Measurements from ENCODE around the gene LRBA.

LRBA gene

DNA sequence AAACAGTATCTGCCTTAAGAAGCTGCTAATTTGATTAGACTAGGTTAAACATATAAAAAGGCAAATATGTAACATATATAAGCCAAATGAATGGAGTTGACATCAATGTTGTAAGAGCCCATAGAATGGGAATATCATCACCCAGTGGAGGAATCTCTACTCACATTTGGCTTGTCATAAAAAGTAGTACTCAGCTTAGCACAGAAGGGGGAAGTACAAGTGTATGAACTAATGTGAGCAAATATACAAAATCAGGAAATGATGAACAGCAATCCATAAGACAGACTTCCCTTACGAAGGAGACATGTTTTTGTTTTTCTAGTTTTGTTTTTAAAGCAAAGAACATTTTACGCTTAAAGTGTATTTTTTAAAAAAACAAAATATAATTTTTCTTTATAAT, 358.2 kb downstream of the LRBA start:
- no peak for DNase-seq (ENCODE audit: low read depth)

DNA sequence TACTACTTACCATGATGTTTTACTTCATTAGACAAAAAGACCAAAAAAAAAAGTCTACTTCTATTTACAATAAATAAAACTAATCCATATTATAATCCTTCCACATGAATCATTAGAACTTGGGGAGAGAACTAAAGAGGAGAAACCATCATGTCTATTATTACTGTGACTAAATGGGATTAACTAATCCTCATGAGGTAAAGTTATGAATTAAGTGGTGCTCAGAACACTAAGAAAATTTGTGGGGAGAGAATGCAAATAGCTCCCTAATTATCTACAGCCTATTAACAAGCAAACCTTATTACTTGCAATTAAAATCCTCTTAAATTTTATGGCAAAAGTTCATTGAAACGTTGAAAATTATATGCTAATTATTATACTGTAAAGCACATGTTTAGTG, 364.3 kb downstream of the LRBA start:
- TF ChIP-seq, protein P1, sequence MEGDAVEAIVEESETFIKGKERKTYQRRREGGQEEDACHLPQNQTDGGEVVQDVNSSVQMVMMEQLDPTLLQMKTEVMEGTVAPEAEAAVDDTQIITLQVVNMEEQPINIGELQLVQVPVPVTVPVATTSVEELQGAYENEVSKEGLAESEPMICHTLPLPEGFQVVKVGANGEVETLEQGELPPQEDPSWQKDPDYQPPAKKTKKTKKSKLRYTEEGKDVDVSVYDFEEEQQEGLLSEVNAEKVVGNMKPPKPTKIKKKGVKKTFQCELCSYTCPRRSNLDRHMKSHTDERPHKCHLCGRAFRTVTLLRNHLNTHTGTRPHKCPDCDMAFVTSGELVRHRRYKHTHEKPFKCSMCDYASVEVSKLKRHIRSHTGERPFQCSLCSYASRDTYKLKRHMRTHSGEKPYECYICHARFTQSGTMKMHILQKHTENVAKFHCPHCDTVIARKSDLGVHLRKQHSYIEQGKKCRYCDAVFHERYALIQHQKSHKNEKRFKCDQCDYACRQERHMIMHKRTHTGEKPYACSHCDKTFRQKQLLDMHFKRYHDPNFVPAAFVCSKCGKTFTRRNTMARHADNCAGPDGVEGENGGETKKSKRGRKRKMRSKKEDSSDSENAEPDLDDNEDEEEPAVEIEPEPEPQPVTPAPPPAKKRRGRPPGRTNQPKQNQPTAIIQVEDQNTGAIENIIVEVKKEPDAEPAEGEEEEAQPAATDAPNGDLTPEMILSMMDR (IDR thresholded peaks at IDR 0.05; ENCODE audit: insufficient read depth, low read depth, low read length, missing control alignments), result no peak
- no peak overlapping the region for H3K4me3 ChIP-seq (ENCODE audit: low read depth, low read length)
- no peak for DNase-seq (ENCODE audit: low read depth)

More for the DNA sequence above, 358.2 kb downstream of the LRBA start:
- no peak overlapping the region for H3K4me3 ChIP-seq (ENCODE audit: low read depth, low read length)
- TF ChIP-seq, protein P1 (IDR thresholded peaks at IDR 0.05; ENCODE audit: insufficient read depth, low read depth, low read length, missing control alignments), result no peak

DNA sequence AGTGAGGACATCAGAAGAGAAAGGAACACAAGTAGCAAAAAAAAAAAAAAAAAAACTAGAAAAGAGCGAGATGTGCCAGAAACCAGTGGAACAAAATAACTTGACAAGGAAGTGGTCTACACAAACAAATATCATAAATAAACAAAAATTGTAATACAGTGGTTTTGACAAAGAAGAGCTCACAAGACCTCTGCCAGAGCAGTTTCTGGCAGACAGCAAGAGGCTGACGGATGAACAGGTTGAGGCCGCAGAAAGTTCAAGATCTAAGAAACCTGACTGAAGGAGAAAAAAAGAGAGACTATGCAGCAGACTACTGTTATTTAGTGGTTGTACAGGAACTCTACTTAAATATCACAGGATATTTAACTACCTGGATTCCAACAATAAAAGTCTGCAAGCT, 367.0 kb downstream of the LRBA start:
- DNase-seq (ENCODE audit: low read depth), result no peak
- no peak overlapping the region for H3K4me3 ChIP-seq (ENCODE audit: low read depth, low read length)
- TF ChIP-seq, protein P1 (IDR thresholded peaks at IDR 0.05; ENCODE audit: insufficient read depth, low read depth, low read length, missing control alignments), result no peak

DNA sequence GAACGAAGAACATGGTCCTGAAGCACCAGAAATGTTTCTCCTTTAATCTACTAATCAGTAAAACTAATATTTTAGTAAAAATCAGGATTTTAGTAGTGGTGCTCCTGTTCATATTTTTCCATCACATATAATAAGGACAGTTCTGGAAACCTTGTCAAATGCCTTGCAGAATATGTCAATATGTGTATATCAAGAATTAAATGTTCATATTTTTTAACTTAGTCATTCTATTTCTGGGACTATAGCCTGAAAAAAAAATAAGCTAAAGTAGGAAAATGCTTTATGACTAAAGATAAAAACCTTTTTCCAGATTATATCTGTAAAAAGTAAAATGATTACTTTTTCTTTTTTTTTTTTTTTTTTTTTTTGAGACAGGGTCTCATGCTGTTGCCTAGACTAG, 368.1 kb downstream of the LRBA start:
- no peak overlapping the region for H3K4me3 ChIP-seq (ENCODE audit: low read depth, low read length)
- no peak for DNase-seq (ENCODE audit: low read depth)

DNA sequence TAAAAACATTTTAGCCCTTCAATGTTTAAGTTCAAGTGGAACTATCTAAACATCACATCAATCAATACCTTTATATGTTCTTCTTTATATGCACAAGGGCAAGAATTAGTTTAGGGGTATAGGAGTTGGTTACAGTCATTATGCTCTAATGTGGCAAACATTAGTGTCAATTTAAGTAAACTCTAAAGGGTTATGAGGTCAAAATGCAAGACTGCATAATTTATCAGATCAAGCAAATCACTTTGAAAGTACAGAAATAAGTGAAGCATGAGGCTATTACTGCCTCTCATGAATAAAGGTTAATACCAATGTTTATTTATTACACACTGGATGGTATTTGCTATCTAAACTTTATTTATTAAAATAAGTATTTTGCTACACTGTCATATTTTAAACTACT, 373.5 kb downstream of the LRBA start:
- TF ChIP-seq, protein P1 (IDR thresholded peaks at IDR 0.05; ENCODE audit: insufficient read depth, low read depth, low read length, missing control alignments), result no peak
- no peak for DNase-seq (ENCODE audit: low read depth)
- no peak overlapping the region for H3K4me3 ChIP-seq (ENCODE audit: low read depth, low read length)

More for the DNA sequence above, 368.1 kb downstream of the LRBA start:
- TF ChIP-seq, protein P1 (IDR thresholded peaks at IDR 0.05; ENCODE audit: insufficient read depth, low read depth, low read length, missing control alignments), result no peak

DNA sequence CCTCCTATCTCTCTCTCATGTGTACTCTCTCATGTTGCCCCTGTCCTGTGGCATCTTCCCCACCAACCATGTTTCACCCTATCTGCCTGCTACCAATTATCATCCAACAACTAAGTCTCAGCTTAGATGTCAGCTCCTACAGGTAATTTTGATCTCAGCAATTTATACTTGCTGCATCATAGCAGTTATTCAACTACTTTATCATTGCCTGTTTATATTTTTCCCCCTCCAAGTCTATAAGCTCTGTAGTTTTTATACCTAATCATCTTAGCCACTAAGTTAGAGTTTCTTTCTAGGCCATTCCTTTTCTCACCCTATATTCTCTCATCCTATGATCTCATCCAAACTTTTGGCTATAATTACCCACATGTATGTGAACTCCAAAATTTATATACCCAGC, 382.4 kb downstream of the LRBA start:
- H3K4me3 ChIP-seq (ENCODE audit: low read depth, low read length), result no peak overlapping the region
- TF ChIP-seq, protein P1 (IDR thresholded peaks at IDR 0.05; ENCODE audit: insufficient read depth, low read depth, low read length, missing control alignments), result no peak
- no peak for DNase-seq (ENCODE audit: low read depth)

DNA sequence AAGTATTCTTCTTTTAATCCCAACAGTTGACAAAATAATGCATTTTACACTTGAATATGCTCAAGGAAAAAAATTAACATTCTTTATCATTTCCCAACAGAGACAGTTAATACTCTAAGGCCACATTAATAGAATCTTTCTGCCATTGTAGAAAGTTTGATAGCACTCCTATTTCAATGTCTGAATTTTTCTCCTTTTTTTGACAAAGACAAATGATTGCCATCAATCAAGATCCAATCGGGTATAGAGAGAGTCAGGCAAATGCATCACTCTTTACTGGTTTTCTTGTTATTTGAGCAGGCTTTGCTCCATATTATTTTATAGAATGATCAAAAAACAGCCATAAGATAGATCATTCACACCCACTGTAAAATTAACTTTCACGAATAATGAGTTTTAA, 387.0 kb downstream of the LRBA start:
- no peak for DNase-seq (ENCODE audit: low read depth)
- TF ChIP-seq, protein P1 (IDR thresholded peaks at IDR 0.05; ENCODE audit: insufficient read depth, low read depth, low read length, missing control alignments), result no peak
- no peak overlapping the region for H3K4me3 ChIP-seq (ENCODE audit: low read depth, low read length)

All from GM12865 (cell line).